GM19455 (cell line): Measurements from ENCODE around the gene CASP9.
"Not testable (repeated sequence)": the region's sequence is repeated elsewhere in the genome, so short reads cannot be mapped to it uniquely, and the experiment has no call there.

Experiments
- ATAC-seq: cut with Tn5 transposase; IDR thresholded peaks from one replicate; pipeline ENCODE4 v1.9.1; 2021; ENCODE audit not compliant: unreplicated experiment

Gene CASP9

DNA sequence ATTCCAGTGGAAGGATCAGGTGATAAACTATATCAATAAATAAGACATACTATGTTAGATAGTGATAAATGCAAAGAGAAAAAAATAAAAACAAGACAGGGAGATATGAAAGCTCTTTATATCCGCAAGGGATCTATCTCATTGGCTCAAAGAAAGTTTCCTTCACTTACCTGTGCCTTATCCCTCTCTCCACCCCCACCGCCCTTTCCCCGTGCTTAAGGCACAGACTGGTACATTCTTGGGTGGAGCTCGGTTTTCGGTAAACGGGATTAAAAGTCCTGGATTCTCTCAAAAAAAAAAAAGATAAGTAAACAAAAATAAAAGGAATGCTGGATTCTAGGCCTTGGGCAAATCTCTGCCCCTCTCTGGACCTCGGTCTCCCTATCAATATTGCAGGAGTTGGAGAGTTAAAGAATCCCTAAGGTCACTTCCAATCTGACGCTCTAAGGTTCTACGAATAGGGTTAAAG is 2.0 kb upstream of the CASP9 start:
- ATAC-seq = no peak

DNA sequence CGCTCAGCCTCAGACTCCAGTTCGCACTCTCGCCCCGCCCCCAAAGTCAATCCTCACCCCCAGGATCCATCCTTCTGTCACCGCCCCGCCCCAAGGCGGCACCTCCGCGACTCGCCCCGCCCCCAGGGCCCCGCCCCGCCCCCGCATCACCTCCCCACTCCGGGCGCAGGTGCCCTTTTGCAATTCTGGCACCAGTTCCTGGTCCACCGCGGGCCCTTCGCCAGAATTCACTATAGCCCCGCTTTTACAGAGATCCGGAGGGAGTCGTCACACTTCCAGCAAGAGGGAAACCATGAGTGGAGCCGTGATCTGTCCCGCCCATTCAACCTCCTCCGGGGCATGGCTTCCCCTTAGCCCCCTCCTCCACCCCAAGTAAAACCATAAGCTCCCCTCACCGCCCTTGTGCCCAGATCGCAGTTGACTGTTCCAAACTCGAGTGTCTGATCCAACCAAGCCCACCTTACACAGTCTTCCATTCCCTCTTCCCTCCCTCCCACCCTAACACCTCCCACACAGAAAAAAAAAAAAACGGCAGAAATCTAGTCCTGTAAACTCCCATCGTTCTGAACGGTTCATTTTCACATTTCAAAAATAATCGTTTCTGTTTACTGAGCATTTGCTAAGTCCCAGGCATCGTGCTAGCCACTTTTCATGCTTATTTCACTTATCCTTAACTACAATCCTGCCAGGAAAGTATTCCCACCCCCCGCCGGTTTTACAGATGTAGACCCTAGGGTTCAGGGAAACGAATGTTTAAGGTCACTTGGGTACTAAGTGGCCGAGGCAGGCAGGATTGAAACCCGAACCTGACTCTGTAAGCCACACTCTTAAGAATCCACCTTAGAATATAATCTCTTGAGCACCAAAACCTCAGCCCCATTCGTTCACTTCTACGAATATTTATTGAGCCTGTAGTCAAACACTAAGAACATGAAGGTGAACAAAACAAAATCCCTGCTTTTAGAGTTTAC is 1.3 kb upstream of the CASP9 start:
- no peak for ATAC-seq

DNA sequence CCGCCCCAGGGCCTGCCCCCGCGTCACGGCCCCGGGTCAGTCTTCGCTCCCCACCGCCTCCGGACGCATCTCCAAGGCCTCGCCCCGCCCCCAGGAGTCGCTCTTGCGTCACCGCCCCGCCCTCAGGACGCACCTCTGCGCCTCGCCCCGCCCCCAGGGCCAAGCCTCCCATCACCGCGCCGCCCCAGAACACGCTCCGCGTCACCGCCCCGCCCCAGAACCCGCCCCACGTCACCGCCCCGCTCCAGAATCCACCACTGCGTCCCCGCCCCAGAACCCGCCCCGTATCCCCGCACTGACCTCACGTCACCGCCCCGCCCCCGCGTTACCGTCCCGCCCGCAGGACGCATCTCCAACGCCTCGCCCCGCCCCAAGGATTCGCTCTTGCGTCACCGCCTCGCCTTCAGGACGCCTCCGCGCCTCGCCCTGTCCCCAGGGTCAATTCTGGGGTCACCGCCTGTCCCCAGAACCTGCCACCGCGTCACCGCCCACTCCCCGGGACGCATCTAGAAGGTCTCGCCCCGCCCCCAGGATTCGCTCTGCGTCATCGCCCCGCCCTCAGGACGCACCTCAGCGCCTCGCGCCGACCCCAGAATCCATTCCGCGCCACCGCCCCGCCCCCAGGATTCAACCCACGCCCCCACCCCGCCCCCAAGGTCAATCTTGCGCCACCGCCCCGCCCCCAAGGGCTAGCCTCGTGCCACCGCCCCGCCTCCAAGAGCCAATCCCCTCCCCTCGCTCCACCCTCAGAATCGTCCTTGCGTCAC is 451 bp upstream of the CASP9 start:
- peak; percentile 42 for ATAC-seq

DNA sequence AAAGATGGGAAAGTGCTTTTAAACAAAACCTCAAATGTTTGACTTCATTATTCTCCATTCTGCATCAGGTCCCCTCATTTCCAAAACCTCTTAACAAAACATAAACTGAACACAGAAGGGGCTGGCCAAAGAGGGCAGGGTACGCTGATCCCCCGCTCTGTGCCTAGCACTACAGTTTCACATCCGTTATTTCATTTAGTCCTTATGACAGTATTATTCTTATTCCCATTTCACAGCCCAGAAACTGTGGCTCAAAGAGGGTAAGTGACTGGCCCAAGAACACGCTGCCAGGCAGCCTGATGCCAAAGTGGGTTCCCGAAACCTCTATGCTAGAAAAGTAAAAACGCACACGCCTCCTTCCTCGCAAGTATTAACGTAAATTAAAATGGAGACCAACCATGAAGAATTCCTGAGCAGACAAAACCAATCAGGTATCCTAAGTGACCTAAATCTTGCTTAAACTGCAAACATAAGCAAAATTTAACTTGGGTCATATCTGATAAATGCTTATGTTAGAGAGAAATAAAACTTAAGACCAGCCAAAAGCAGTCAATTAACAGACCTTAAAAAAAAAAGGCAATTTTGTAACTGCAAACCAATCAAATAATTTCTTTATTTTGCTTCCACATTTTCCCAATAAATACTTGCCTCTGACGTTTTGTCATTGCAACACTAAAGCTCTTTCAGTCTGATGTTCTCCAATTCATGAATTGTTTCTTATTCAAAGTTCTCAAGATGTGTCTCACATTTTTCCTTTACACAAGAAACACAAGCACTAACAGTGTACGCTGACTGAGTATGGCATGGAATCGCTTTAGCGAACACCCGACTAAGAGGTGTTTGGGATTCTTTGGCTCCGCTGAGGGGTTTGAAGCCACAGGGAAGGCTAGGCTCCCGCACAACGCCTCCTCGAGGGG is 653 bp downstream of the CASP9 start:
- ATAC-seq = no peak

DNA sequence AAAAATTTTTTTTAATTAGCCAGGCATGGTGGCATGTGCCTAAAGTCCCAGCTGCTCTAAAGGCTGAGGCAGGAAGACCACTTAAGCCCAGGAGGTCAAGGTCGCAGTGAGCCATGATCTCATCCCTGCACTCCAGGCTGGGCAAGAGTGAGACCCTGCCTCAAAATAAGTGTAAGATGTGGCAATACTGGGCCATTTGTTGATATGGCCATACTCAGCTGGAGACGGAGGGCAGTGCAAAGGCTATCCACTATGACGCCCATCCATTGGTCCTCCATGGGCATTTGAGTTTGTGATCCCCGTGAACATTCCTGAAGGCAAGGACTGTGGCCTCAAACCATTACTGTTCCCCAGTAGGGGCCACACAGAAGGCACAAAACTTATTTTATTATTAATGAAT is 1.5 kb downstream of the CASP9 start:
- no peak for ATAC-seq

DNA sequence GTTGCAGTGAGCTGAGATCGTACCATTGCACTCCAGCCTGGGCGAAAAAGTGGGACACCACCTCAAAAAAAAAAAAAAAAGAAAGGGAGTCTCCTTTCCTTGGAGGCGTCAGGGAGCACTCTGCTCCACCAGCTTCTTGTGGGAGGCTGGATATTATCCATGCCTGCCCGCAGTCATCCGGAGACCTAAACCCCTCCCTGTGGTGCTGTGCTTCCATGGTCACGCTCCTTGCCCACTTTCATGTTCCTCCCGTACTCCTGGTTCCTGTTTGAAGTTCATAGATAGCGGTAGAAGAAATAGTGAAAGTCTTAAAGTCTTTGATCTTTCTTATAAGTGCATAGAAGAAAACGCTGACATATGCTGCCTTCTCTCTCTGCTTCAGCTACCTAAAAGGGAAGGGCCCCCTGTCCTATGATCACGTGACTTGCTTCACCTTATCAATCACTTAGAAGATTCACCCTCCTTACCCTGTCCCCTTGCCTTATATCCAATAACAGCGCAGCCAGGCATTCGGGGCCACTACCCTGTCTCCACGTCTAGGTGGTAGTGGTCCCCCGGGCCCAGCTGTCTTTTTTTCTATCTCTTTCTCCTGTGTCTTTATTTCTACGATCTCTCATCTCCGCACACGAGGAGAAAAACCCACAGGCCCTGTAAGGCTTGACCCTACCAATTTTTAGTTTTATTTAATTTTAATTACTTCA is 2.7 kb downstream of the CASP9 start:
- ATAC-seq = not testable (repeated sequence)

DNA sequence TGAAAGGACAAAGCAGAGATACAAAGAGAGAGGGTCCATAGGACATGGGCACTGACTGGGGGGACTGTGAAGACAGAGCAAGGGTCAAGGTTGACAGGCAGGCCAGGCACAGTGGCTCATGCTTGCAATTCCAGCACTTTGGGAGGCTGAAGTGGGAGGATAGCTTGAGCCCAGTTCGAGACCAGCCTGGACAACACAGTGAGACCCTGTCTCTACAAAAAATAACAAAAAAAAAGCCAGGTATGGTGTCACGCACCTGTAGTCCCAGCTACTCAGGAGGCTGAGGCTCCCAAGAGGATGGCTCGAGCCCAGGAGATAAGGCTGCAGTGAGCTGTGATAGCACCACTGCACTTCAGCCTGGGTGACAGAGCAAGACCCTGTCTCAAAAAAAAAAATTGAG is 4.4 kb downstream of the CASP9 start:
- ATAC-seq = no peak

DNA sequence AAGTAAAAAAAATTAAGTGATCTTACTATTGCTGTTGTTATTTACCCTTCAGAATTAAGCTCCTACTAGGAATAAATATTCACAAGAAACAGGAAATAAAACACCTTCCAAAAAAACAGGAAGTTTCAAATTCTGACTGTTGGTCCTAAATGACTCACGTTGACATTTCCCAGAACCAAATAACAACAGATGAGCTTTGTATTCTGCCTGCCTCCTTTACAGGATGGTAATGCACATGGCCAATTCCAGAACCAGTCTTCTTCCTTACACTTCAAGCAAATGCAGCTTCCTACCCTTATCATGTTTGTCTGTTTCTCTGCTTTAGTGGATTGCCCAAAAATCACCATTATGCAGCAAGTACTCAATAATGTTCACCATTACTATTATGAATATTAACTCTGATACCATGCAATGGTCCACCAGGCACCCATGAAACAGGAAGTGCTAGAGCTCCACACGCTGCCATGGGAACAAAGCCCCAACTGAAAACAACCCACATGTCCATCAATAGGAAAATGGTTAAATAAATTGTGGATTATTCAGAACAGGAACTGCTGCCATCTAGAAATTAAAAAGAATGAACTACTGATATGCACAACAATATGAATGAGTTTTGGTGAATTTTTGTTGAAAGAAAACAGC is 8.9 kb downstream of the CASP9 start:
- ATAC-seq = no peak

DNA sequence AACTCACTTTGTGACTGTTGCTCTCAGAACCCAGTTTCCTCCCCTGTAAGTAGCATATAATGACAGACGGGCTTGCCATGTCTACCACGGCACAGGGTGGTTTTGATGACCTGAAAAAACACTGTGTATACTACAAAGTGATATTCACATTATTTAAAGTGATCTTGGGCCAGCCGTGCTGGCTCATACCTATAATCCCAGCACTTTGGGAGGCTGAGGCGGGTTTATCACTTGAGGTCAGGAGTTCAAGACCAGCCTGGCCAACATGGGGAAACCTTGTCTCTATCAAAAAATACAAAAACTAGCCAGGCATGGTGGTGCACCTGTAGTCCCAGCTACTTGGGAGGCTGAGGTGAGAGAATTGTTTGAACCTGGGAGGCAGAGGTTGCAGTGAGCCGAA is 9.5 kb downstream of the CASP9 start:
- ATAC-seq = not testable (repeated sequence)

DNA sequence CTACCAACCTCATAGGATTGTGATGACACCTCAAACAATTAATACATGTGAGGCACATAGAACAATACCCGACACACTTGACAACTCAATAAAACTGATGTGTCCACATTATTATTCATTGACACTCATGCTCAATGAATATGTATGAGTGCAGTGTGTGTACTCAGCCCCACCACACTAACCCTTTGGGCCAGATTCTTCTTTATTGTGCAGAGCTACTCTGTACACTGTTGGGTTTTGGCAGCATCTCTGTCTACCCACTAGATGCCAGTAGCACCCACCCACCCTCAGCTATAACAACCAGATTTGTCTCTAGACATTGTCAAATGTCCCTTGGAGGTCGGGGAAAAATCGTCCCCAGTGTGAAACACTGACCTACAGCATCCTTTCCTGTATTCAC is 10.1 kb downstream of the CASP9 start:
- ATAC-seq = no peak

DNA sequence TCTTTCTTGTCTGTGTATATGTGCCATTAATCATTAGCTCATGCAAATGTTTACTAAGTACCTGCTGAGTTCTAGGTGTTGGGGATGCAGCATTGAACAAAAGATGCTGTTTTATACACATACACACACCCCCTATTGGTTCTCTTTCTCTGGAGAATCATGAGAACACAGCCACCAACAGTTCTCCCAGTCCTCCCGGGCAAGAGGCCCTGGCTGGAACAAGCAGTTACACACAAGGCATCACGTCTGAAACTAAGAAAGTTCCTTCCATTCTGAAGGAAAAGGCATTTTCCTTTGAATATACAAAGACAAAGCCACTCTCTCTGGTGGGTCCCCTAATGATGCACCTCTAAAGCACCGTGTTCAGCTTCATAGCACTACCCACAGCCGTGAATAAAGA is 10.8 kb downstream of the CASP9 start:
- ATAC-seq = no peak

DNA sequence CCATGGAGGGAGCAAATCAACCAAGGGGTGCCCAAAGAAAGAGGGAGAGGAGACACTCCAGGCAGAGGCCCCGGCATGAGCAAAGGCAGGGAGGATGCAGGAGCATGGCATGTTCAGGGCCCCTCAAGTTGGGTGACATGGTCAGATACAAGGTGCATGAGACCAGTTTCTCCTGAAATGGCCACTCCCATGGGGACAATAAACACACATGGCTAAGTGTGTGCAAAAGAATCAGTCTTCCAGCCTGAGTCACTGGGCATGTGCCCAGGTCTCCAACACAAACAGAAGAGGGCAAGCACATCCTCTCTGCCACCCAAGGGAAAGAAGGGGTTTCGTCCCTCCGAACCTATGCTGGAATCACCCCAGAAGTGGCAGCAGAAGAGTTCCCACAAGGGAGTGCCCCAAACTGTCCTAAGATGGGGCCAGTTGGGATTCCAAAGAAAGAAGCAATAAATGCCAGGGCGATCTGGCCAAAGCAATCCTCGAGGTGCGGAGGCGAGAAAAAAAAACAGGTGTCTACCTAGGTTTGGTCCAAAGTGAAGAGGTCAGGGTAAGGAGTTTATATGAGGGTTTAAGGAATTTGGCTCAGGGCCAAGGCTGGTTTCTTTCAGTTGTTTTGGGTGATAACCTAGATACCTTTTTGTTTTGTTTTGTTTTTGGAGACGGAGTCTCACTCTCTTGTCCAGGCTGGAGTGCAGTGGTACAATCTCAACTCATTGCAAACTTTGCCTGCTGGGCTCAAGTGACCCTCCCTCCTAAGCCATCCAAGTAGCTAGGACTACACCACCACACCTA is 13.2 kb downstream of the CASP9 start:
- no peak for ATAC-seq

DNA sequence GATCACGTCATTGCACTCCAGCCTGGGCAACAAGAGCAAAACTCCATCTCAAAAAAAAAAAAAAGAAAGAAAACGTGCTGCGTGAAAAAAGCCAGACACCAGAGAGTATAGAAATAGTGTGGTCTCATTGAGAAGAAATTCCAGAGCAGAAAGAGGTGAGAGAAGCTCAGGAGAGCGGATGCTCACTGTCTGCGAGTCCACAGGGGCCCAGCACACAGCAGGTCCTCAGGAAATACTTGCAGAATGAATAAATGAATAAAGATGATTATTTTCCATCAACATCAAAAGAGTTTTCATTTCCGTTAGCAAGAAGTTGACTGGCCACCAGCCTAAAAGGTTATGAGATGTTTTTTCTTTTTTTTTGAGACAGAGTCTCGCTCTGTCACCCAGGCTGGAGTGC is 14.4 kb downstream of the CASP9 start:
- no peak for ATAC-seq

DNA sequence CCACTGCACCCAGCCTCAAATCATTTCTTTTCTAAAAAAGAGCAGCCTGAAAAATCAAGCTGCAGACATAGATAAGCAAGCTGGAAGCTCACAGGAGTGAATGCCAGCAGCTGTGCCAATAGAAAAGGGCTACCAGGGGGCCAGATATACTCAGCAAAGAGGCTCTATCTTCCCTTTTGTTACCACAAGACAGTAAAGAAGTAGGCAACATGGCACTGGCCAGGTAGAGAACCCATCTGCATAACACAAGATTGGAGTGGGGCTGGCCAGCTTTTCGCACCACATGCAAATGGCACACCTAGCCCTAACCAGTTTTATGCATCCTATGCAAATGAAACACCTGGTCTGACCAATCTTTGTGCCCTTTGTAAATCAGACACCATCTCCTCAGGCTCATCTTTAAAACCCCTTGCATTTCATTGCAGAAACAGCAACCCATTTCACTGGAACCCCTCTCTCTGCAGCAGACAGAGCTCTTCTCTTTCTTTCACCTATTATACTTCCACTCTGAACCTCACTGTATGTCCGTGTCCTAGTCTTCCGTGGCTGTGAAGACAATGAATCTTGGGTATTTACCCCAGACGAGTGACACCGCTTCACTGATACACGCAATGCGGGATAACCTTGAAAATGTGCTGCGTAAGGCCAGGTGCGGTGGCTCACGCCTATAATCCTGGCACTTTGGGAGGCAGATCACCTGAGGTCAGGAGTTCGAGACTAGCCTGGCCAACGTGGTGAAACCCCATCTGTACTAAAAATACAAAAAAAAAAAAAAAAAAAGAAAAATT is 15.1 kb downstream of the CASP9 start:
- ATAC-seq = no peak

DNA sequence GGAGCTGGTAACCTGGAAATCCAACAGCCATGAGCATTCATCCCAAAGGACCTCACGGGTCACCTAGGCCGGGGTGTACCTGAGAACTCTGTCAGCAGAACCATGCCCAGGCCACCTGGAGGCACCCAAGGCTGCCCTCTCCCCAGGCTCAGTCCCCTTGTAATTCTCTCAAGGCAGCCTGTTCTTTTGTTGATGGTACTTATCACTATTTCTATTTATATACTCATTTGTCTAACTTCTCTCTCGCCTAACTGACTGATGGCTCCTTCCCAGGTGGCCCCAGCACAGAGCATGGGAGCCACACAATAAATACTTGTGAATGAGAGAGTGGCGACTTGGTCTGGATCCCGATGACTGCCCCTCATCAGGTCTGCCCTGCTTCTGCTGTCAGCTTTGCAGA is 16.7 kb downstream of the CASP9 start:
- ATAC-seq = no peak

DNA sequence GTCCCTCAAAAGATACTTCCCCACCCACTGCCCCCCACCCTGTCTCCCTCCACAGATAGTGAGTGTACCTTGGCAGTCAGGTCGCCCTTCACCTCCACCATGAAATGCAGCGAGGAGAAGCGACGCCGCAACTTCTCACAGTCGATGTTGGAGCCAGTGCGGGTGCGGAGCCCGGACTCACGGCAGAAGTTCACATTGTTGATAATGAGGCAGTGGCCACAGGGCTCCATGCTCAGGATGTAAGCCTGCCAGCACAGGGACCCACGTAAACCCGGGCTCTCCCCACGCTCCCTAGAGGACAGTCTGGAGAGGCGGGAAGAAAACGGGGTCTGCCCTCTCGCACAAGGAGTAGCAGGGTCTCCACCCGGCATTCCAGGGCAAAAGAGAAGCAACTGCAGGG is 17.2 kb downstream of the CASP9 start:
- no peak for ATAC-seq

DNA sequence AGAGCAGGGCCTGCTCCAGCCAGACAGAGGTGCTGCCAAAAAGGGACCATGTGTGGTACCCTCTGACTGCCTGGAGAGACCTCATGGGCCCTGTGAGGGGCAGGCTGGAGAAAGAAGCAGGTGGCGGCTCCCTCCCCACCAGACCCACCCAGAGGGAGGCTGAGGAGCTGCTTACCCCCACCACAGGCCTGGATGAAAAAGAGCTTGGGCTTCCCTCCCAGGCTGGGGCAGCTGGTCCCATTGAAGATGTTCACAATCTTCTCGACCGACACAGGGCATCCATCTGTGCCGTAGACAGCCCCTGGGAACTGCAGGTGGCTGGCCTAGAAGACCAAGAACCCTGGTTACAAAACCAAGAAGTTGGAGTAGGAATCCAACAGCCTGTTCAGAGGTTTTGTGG is 19.6 kb downstream of the CASP9 start:
- no peak for ATAC-seq
